GM12878 (cell line): ENCODE data around the gene GNAQ. TPM values are rescaled to one million over a fixed set of nuclear protein-coding genes. Genes with fewer than 3 reads are reported as not detected.

Experiments used
- ATAC-seq: fragments of 200-7000 bp; cut with Tn5 transposase; 3 replicates; pipeline ENCODE4 v1.9.1; 2020; ENCODE audit warnings: mild to moderate bottlenecking, moderate library complexity
- BruUV-seq: library from RNA; stranded (reverse); fragments of 400-500 nt; replicated peaks from 2 replicates; lab custom pipeline; 2021; lab: Mats Ljungman, UMichigan
- CTCF ChIA-PET: fragments of 300-600 bp; sonication (Branson Sonifier 250); formaldehyde crosslinking; extraction: SDS; loops from one replicate; lab custom pipeline; 2021; ENCODE audit warnings: inconsistent platforms; lab: Yijun Ruan, JAX
- POLR2A ChIA-PET: fragments of 350-600 bp; formaldehyde crosslinking; extraction: SDS; loops from one replicate; lab custom pipeline; 2021; ENCODE audit warnings: inconsistent platforms; lab: Charles Lee
- RAD21 ChIA-PET: fragments of 300-600 bp; sonication (Branson Sonifier 250); formaldehyde crosslinking; loops from one replicate; lab custom pipeline; 2023; ENCODE audit warnings: antibody characterized with exemption; ENCODE audit not compliant: unreplicated experiment; lab: Charles Lee
- SMC1A ChIA-PET: fragments of 300-600 bp; sonication (Branson Sonifier 250); formaldehyde crosslinking; loops from one replicate; lab custom pipeline; 2023; ENCODE audit not compliant: unreplicated experiment, uncharacterized antibody; lab: Charles Lee
- DNase-seq: peaks from one replicate; pipeline ENCODE4 v3.0.0-alpha.2; 2011; ENCODE audit warnings: low read depth, low spot score
- FAIRE-seq: peaks from 3 replicates; lab custom pipeline; 2011; peaks lifted over from hg19 to GRCh38; lab: Jason Lieb, UNC
- H2AFZ ChIP-seq: 2 replicates; pipeline ENCODE4 v1.6.0; 2011; ENCODE audit warnings: low read depth, low read length, control low read depth; ENCODE audit not compliant: control insufficient read depth
- H3K27ac ChIP-seq: 2 replicates; pipeline ENCODE4 v1.5.1; 2011; ENCODE audit warnings: control low read depth; ENCODE audit not compliant: control insufficient read depth, insufficient read depth
- H3K27me3 ChIP-seq, 2 experiments: replicated peaks in 1 of 2; 2 replicates each; pipeline versions ENCODE4 v1.6.0 to v1.6.1; 2011; ENCODE audit warnings: low read length in 1 of 2; ENCODE audit not compliant: control insufficient read depth in 2 of 2, insufficient read depth in 2 of 2
- H3K36me3 ChIP-seq, 2 experiments: 2 replicates each; pipeline ENCODE4 v1.5.1; 2011; ENCODE audit warnings: low read length in 1 of 2; ENCODE audit not compliant: control insufficient read depth in 2 of 2, insufficient read depth in 2 of 2
- H3K4me1 ChIP-seq: 2 replicates; pipeline ENCODE4 v1.6.1; 2011; ENCODE audit warnings: mild to moderate bottlenecking, low read length, moderate library complexity, mixed read lengths; ENCODE audit not compliant: control insufficient read depth, insufficient read depth
- H3K4me2 ChIP-seq: 2 replicates; pipeline ENCODE4 v1.6.0; 2011; ENCODE audit warnings: control low read depth; ENCODE audit not compliant: control insufficient read depth, insufficient read depth
- H3K4me3 ChIP-seq: fragments of 200-600 bp; sonication (generic); 2 replicates; pipeline ENCODE4 v1.5.1; 2016
- H3K79me2 ChIP-seq: 2 replicates; pipeline ENCODE4 v1.6.0; 2011; ENCODE audit warnings: low read length; ENCODE audit not compliant: control insufficient read depth, insufficient read depth
- H3K9ac ChIP-seq: 2 replicates; pipeline ENCODE4 v1.8.0; 2011; ENCODE audit warnings: low read length, control low read depth, mixed read lengths; ENCODE audit not compliant: control insufficient read depth, insufficient read depth
- H3K9me3 ChIP-seq: replicated peaks from 3 replicates; pipeline ENCODE4 v1.5.1; 2011; ENCODE audit warnings: mild to moderate bottlenecking, low read length; ENCODE audit not compliant: control insufficient read depth, insufficient read depth
- H4K20me1 ChIP-seq: 2 replicates; pipeline ENCODE4 v1.6.0; 2011; ENCODE audit not compliant: control insufficient read depth, insufficient read depth
- CBX5 ChIP-seq: sonication (generic); IDR thresholded peaks from 2 replicates; pipeline ENCODE4 v1.6.1; 2016; ENCODE audit warnings: low read depth, moderate library complexity, mild to moderate bottlenecking, inconsistent platforms
- EGR1 ChIP-seq, 2 experiments: IDR thresholded peaks; 1 replicate in 1 of 2; 2 replicates in 1 of 2; pipeline ENCODE4 v1.6.1; 2011 to 2012; ENCODE audit warnings: low read depth in 2 of 2, low read length in 2 of 2, borderline replicate concordance in 1 of 2, mild to moderate bottlenecking in 1 of 2, moderate library complexity in 1 of 2
- EP300 ChIP-seq, 2 experiments: fragments of 150-350 bp in 1 of 2; IDR thresholded peaks; 2 replicates each; pipeline ENCODE4 v1.6.1; 2011 to 2012; ENCODE audit warnings: low read depth in 2 of 2, low read length in 2 of 2, borderline replicate concordance in 1 of 2, improper control_type of control experiment in 1 of 2, inconsistent platforms in 1 of 2; ENCODE audit not compliant: control insufficient read depth in 1 of 2
- MAX ChIP-seq: IDR thresholded peaks from 2 replicates; pipeline ENCODE4 v1.6.1; 2012; ENCODE audit warnings: low read depth, low read length, improper control_type of control experiment
- MLLT1 ChIP-seq: fragments of 450-650 bp; IDR thresholded peaks from 2 replicates; pipeline ENCODE4 v1.6.1; 2016; ENCODE audit warnings: mild to moderate bottlenecking
- PRDM15 ChIP-seq: fragments of 450-650 bp; formaldehyde crosslinking; IDR thresholded peaks from 2 replicates; pipeline ENCODE4 v1.4.0; 2020; ENCODE audit warnings: mild to moderate bottlenecking, moderate library complexity
- SREBF2 ChIP-seq: IDR thresholded peaks from 2 replicates; pipeline ENCODE4 v1.6.1; 2012; ENCODE audit warnings: mild to moderate bottlenecking, low read length
- STAT3 ChIP-seq: IDR thresholded peaks from 2 replicates; pipeline ENCODE4 v1.6.1; 2011; ENCODE audit warnings: low read depth, low read length, improper control_type of control experiment
- SUZ12 ChIP-seq: fragments of 200-600 bp; sonication (generic); IDR thresholded peaks from one replicate; pipeline ENCODE4 v1.6.1; 2018; ENCODE audit warnings: antibody characterized with exemption, mild to moderate bottlenecking; ENCODE audit not compliant: unreplicated experiment
- ZBTB4 ChIP-seq: fragments of 450-650 bp; formaldehyde crosslinking; IDR thresholded peaks from 2 replicates; pipeline ENCODE4 v1.4.0; 2022; ENCODE audit warnings: mild to moderate bottlenecking, moderate library complexity
- WGBS: methylation state at CpG from one replicate; pipeline ENCODE4 v1.1.6; 2016; ENCODE audit warnings: low lambda C conversion rate; ENCODE audit not compliant: insufficient replicate concordance, insufficient coverage; ENCODE audit errors: missing lambda C conversion rate; 5-methylcytosine and 5-hydroxymethylcytosine counted together
- in situ Hi-C: fragments of 300-500 bp; cut with MboI; formaldehyde crosslinking; loops from 9 replicates; pipeline ENCODE4 v1.14.3; 2018; ENCODE audit warnings: mixed read lengths
- intact Hi-C: fragments of 100-400 bp; cut with micrococcal nuclease; formaldehyde crosslinking; loops from one replicate; pipeline ENCODE4 v1.14.2; 2022; ENCODE audit not compliant: unreplicated experiment
- polyA plus RNA-seq, 11 experiments: library from polyadenylated mRNA; depleted of rRNA in 4 of 11; unstranded in 6 of 11; stranded (reverse) in 5 of 11; fragments of >200 nt; fragmentation: Nextera tagmentation in 4 of 11; fragmentation: Illumina TruSeq in 1 of 11; extraction: Ambion mirVana in 4 of 11; extraction: Trizol in 1 of 11; gene quantifications; 1 replicate in 1 of 11; 2 replicates in 10 of 11; pipeline versions ENCODE4 v1.2.1 to v1.2.3, GENCODE V29; 2011 to 2016; ENCODE audit warnings: inconsistent platforms in 2 of 11, missing spikeins in 2 of 11, low read depth in 1 of 11
- total RNA-seq, 4 experiments: library from RNA; depleted of rRNA in 3 of 4; stranded (reverse); fragments of >200 nt in 3 of 4; fragmentation: Illumina TruSeq in 1 of 4; extraction: Trizol in 1 of 4; gene quantifications; 2 replicates each; pipeline versions ENCODE4 v1.2.1 to v1.2.3, GENCODE V29; 2013 to 2021

The GNAQ gene
- total and polyA plus RNA-seq, 10 of the 15 experiments (the other 5 are each of a cell fraction or from before 2014, with no cell fraction given): 0.15 to 47.2 (median 0.49) TPM

- TF ChIP-seq PRDM15 (CRISPR knock-in tag) (no peak), ZBTB4 (CRISPR knock-in tag) (no peak)
Measured at GRCh38 chr9:77673941-77674791, 357.4 kb downstream of the GNAQ start (continued).

GRCh38 chr9:77672183-77672582, 359.4 kb downstream of the GNAQ start:
- FAIRE-seq (no peak), ATAC-seq (no peak), DNase-seq (no peak)
- no peak overlapping the region for H3K4me2 ChIP-seq
- in situ Hi-C loops (no loop called here), intact Hi-C loops (no loop called here)
- no peaks in the 10 kb centered on the region for H3K9me3 ChIP-seq
- POLR2A ChIA-PET: no interaction called here
- H3K4me1 ChIP-seq: no peaks in the 10 kb centered on the region
- no peak overlapping the region for H3K9ac ChIP-seq
- 4% methylated on average over 4 of the region's 4 CpGs for WGBS
- BruUV-seq: no TSS peak
- CTCF ChIA-PET: no interaction called here
- no peaks in the 10 kb centered on the region for H3K79me2 ChIP-seq
- no peak overlapping the region for H3K4me3 ChIP-seq
- no peak overlapping the region for H3K27ac ChIP-seq
- H4K20me1 ChIP-seq: no peaks in the 10 kb centered on the region
- RAD21 ChIA-PET: no interaction called here
- H2AFZ ChIP-seq: no peak overlapping the region
- SMC1A ChIA-PET: no interaction called here
- no peaks in the 10 kb centered on the region for H3K36me3 ChIP-seq
- H3K27me3 ChIP-seq: no peaks in the 10 kb centered on the region
- no peak for TF ChIP-seq SUZ12
- no peak for TF ChIP-seq EGR1 (IDR thresholded peaks at IDR 0.05; ENCODE audit: borderline replicate concordance in 1 of 2, low read depth in 2 of 2, low read length in 2 of 2)
- no peak for TF ChIP-seq SREBF2
- no peak for TF ChIP-seq MLLT1
- no peak for TF ChIP-seq CBX5
- TF ChIP-seq STAT3: no peak
- no peak for TF ChIP-seq EP300 (IDR thresholded peaks at IDR 0.05; ENCODE audit: borderline replicate concordance in 1 of 2, control insufficient read depth in 1 of 2, low read depth in 2 of 2, low read length in 2 of 2)
- no peak for TF ChIP-seq MAX
